ENCODE results near the gene ZFPM1.

- no peak for TF ChIP-seq CTCF (IDR thresholded peaks at IDR 0.05)
- TF ChIP-seq ZFX (IDR thresholded peaks at IDR 0.05; ENCODE audit: borderline replicate concordance) = no peak
These were observed 27.7 kb downstream of the ZFPM1 start for GRCh38 chr16:88480829-88481228.

Data from 22Rv1 (cell line).